ENCODE results near the gene SMR3A.

Gene SMR3A

GRCh38 chr4:70405765-70406164 is 45.2 kb downstream of the SMR3A start:
- H3K4me3 ChIP-seq (ENCODE audit: low read length): no peak overlapping the region
- DNase-seq (ENCODE audit: low read depth, low spot score): no peak
